Activated naive CD4-positive, alpha-beta T cell treated with anti-CD3 and anti-CD28 coated beads, Interleukin-2, amount 10 ng/mL, durations not matched to agents 7 days and 5 days (primary cell): ENCODE data around the gene NAT10.
"Not testable (repeated sequence)": the region's sequence is repeated elsewhere in the genome, so short reads cannot be mapped to it uniquely, and the experiment has no call there.

Source experiments
- CTCF ChIA-PET: fragments of 350-600 bp; sonication (Branson Sonifier 250); formaldehyde crosslinking; loops from one replicate; lab custom pipeline; 2021; ENCODE audit warnings: antibody characterized with exemption; lab: Charles Lee
- DNase-seq: peaks from one replicate; pipeline ENCODE4 v3.0.0-alpha.2; 2020
- H3K27ac Mint-ChIP-seq: one replicate; pipeline ENCODE4 v1.8.0; 2021; ENCODE audit warnings: mild to moderate bottlenecking, moderate library complexity, mixed read lengths
- H3K27me3 Mint-ChIP-seq: one replicate; pipeline ENCODE4 v1.8.0; 2021; ENCODE audit warnings: mild to moderate bottlenecking, mixed read lengths
- H3K36me3 Mint-ChIP-seq: one replicate; pipeline ENCODE4 v1.8.0; 2021; ENCODE audit warnings: mixed read lengths
- H3K4me1 Mint-ChIP-seq: one replicate; pipeline ENCODE4 v1.8.0; 2021; ENCODE audit warnings: mixed read lengths
- H3K4me3 Mint-ChIP-seq: one replicate; pipeline ENCODE4 v1.8.0; 2021; ENCODE audit warnings: mild to moderate bottlenecking, moderate library complexity, mixed read lengths
- H3K9me3 Mint-ChIP-seq: one replicate; pipeline ENCODE4 v1.8.0; 2021; ENCODE audit warnings: mixed read lengths

NAT10 gene

GRCh38 chr11:34080609-34081008 lies 24.8 kb upstream of the NAT10 start:
- no peak for DNase-seq
- Mint-ChIP-seq H3K36me3 (peaks cover 61% of the 10 kb centered on the region), H3K27ac (no peak overlapping the region), H3K27me3 (no peaks in the 10 kb centered on the region), H3K9me3 (no peaks in the 10 kb centered on the region), H3K4me1 (peaks cover 2% of the 10 kb centered on the region), H3K4me3 (no peak overlapping the region)
- CTCF ChIA-PET: no interaction called here

- H3K4me3 Mint-ChIP-seq: no peak overlapping the region
- H3K27me3 Mint-ChIP-seq: no peaks in the 10 kb centered on the region
- H3K9me3 Mint-ChIP-seq: no peaks in the 10 kb centered on the region
- peaks cover 61% of the 10 kb centered on the region for H3K36me3 Mint-ChIP-seq
- CTCF ChIA-PET: interaction anchor here (0.9 kb wide), 1 partner anchor 88 kb away, joined by 4 read pairs; no protein-coding TSS in a partner anchor
- DNase-seq: no peak
- peak overlapping the region; percentile 63 for H3K27ac Mint-ChIP-seq
- peaks cover 17% of the 10 kb centered on the region for H3K4me1 Mint-ChIP-seq
Measured at GRCh38 chr11:34084637-34085036, 20.8 kb upstream of the NAT10 start.

- H3K4me3 Mint-ChIP-seq: no peak overlapping the region
- H3K36me3 Mint-ChIP-seq: peaks cover 65% of the 10 kb centered on the region
- CTCF ChIA-PET: no interaction called here
Measured at GRCh38 chr11:34086554-34087283, 18.7 kb upstream of the NAT10 start.

GRCh38 chr11:34091825-34092224 lies 13.6 kb upstream of the NAT10 start:
- CTCF ChIA-PET: no interaction called here
- Mint-ChIP-seq H3K27ac (no peak overlapping the region), H3K9me3 (no peaks in the 10 kb centered on the region), H3K36me3 (peaks cover 60% of the 10 kb centered on the region), H3K4me1 (peaks cover 6% of the 10 kb centered on the region), H3K27me3 (no peaks in the 10 kb centered on the region), H3K4me3 (no peak overlapping the region)
- DNase-seq: no peak

More at GRCh38 chr11:34086554-34087283, 18.7 kb upstream of the NAT10 start:
- H3K4me1 Mint-ChIP-seq: peaks cover 17% of the 10 kb centered on the region
- no peaks in the 10 kb centered on the region for H3K9me3 Mint-ChIP-seq
- H3K27ac Mint-ChIP-seq: peak overlapping the region; percentile 89
- DNase-seq: no peak
- H3K27me3 Mint-ChIP-seq: no peaks in the 10 kb centered on the region

GRCh38 chr11:34094900-34095299 lies 10.5 kb upstream of the NAT10 start:
- not testable (repeated sequence) for DNase-seq, H3K4me3 Mint-ChIP-seq, H3K9me3 Mint-ChIP-seq, H3K27me3 Mint-ChIP-seq, H3K27ac Mint-ChIP-seq, H3K4me1 Mint-ChIP-seq
- peaks cover 66% of the 10 kb centered on the region for H3K36me3 Mint-ChIP-seq
- CTCF ChIA-PET: interaction anchor here (0.9 kb wide), 1 partner anchor 269 kb away, joined by 3 read pairs; no protein-coding TSS in a partner anchor

GRCh38 chr11:34098813-34099212 lies 6.6 kb upstream of the NAT10 start:
- H3K36me3 Mint-ChIP-seq: peaks cover 52% of the 10 kb centered on the region
- CTCF ChIA-PET: interaction anchor here (1.3 kb wide), 1 partner anchor 9 kb away, joined by 3 read pairs; no protein-coding TSS in a partner anchor
- H3K27me3 Mint-ChIP-seq: no peaks in the 10 kb centered on the region
- no peak for DNase-seq
- H3K27ac Mint-ChIP-seq: no peak overlapping the region
- H3K4me3 Mint-ChIP-seq: no peak overlapping the region
- peaks cover 7% of the 10 kb centered on the region for H3K4me1 Mint-ChIP-seq
- no peaks in the 10 kb centered on the region for H3K9me3 Mint-ChIP-seq

GRCh38 chr11:34104680-34105078 lies 750 bp upstream of the NAT10 start:
- CTCF ChIA-PET: interaction anchor here (0.5 to 2.3 kb wide), 3 partner anchors 107 to 756 kb away, joined by 3 to 8 read pairs (median 5); partner anchors contain the start of gene ABTB2
- DNase-seq: no peak
- Mint-ChIP-seq H3K9me3 (no peaks in the 10 kb centered on the region), H3K27ac (peak overlapping the region; percentile 99), H3K4me1 (peaks cover 56% of the 10 kb centered on the region), H3K36me3 (peaks cover 36% of the 10 kb centered on the region), H3K27me3 (peaks cover 6% of the 10 kb centered on the region), H3K4me3 (peak overlapping the region; percentile 84)

- H3K27me3 Mint-ChIP-seq: peaks cover 6% of the 10 kb centered on the region
- no peaks in the 10 kb centered on the region for H3K9me3 Mint-ChIP-seq
- peak overlapping the region; percentile 99 for H3K27ac Mint-ChIP-seq
- CTCF ChIA-PET: interaction anchor here (0.8 to 2.3 kb wide), 5 partner anchors 17 to 252 kb away, joined by 3 to 8 read pairs (median 5); partner anchors contain the start of gene ABTB2
- DNase-seq: no peak
- H3K4me1 Mint-ChIP-seq: peaks cover 56% of the 10 kb centered on the region
- peaks cover 33% of the 10 kb centered on the region for H3K36me3 Mint-ChIP-seq
- peak overlapping the region; percentile 84 for H3K4me3 Mint-ChIP-seq
Measured at GRCh38 chr11:34105957-34106504, 602 bp downstream of the NAT10 start.

- H3K27ac Mint-ChIP-seq: peak overlapping the region; percentile 28
Measured at GRCh38 chr11:34111722-34112270, 6.4 kb downstream of the NAT10 start.

GRCh38 chr11:34114014-34114413 lies 8.6 kb downstream of the NAT10 start:
- no peak for DNase-seq
- Mint-ChIP-seq H3K4me3 (no peak overlapping the region), H3K27me3 (no peaks in the 10 kb centered on the region), H3K9me3 (no peaks in the 10 kb centered on the region), H3K36me3 (peaks cover 58% of the 10 kb centered on the region), H3K4me1 (peaks cover 5% of the 10 kb centered on the region), H3K27ac (no peak overlapping the region)
- CTCF ChIA-PET: interaction anchor here (0.6 kb wide), 1 partner anchor 251 kb away, joined by 3 read pairs; no protein-coding TSS in a partner anchor

More at GRCh38 chr11:34111722-34112270, 6.4 kb downstream of the NAT10 start:
- Mint-ChIP-seq H3K4me1 (peaks cover 24% of the 10 kb centered on the region), H3K36me3 (peaks cover 53% of the 10 kb centered on the region), H3K27me3 (no peaks in the 10 kb centered on the region), H3K4me3 (no peak overlapping the region), H3K9me3 (no peaks in the 10 kb centered on the region)
- CTCF ChIA-PET: no interaction called here
- DNase-seq: no peak

GRCh38 chr11:34114471-34114870 lies 9.0 kb downstream of the NAT10 start:
- Mint-ChIP-seq H3K36me3 (peaks cover 57% of the 10 kb centered on the region), H3K9me3 (no peaks in the 10 kb centered on the region), H3K4me1 (peaks cover under 1% of the 10 kb centered on the region), H3K27ac (no peak overlapping the region), H3K4me3 (no peak overlapping the region), H3K27me3 (no peaks in the 10 kb centered on the region)
- no peak for DNase-seq
- CTCF ChIA-PET: interaction anchor here (0.7 kb wide), 1 partner anchor 12 kb away, joined by 3 read pairs; no protein-coding TSS in a partner anchor

GRCh38 chr11:34120651-34121050 lies 15.2 kb downstream of the NAT10 start:
- CTCF ChIA-PET: no interaction called here
- Mint-ChIP-seq H3K9me3 (no peaks in the 10 kb centered on the region), H3K4me1 (no peaks in the 10 kb centered on the region), H3K27me3 (no peaks in the 10 kb centered on the region), H3K4me3 (no peak overlapping the region), H3K36me3 (peaks cover 58% of the 10 kb centered on the region), H3K27ac (no peak overlapping the region)
- DNase-seq: no peak

GRCh38 chr11:34124885-34125668 lies 19.6 kb downstream of the NAT10 start:
- no peaks in the 10 kb centered on the region for H3K27me3 Mint-ChIP-seq
- H3K4me3 Mint-ChIP-seq: no peak overlapping the region
- peaks cover 56% of the 10 kb centered on the region for H3K36me3 Mint-ChIP-seq
- CTCF ChIA-PET: no interaction called here
- DNase-seq: no peak
- H3K4me1 Mint-ChIP-seq: no peaks in the 10 kb centered on the region
- no peaks in the 10 kb centered on the region for H3K9me3 Mint-ChIP-seq
- no peak overlapping the region for H3K27ac Mint-ChIP-seq
